BLaER1 treated with 17β-estradiol and CSF1 and Interleukin-3, amounts not matched to agents 10 nM and 100 nM (cell line): ENCODE results near the gene MAPK8IP1.

Source experiments
- H3K27ac ChIP-seq, 11 experiments: shearing (Covaris generic); formaldehyde crosslinking; 2 replicates each; pipeline ENCODE4 v1.8.1; 2022
- H3K27me3 ChIP-seq, 11 experiments: shearing (Covaris generic); formaldehyde crosslinking; 2 replicates each; pipeline ENCODE4 v1.8.1; 2022
- H3K36me3 ChIP-seq, 11 experiments: shearing (Covaris generic); formaldehyde crosslinking; 2 replicates each; pipeline ENCODE4 v1.8.1; 2022
- H3K4me1 ChIP-seq, 10 experiments: shearing (Covaris generic); formaldehyde crosslinking; 2 replicates each; pipeline ENCODE4 v1.8.1; 2022
- H3K4me2 ChIP-seq, 11 experiments: shearing (Covaris generic); formaldehyde crosslinking; 2 replicates each; pipeline ENCODE4 v1.8.1; 2022
- H3K4me3 ChIP-seq, 10 experiments: shearing (Covaris generic); formaldehyde crosslinking; 2 replicates each; pipeline ENCODE4 v1.8.1; 2022
- H3K9ac ChIP-seq, 11 experiments: shearing (Covaris generic); formaldehyde crosslinking; 2 replicates each; pipeline ENCODE4 v1.8.1; 2022
- H3K9me3 ChIP-seq, 11 experiments: shearing (Covaris generic); formaldehyde crosslinking; replicated peaks in 1 of 11; 2 replicates each; pipeline ENCODE4 v1.8.1; 2022
- H4K20me1 ChIP-seq, 11 experiments: shearing (Covaris generic); formaldehyde crosslinking; 2 replicates each; pipeline ENCODE4 v1.8.1; 2022
- Cebpa-rat ChIP-seq, 11 experiments: shearing (Covaris generic); IDR thresholded peaks; 2 replicates each; pipeline ENCODE4 v1.8.1; 2022

The MAPK8IP1 gene

GRCh38 chr11:45870706-45871105, 14.7 kb upstream of the MAPK8IP1 start:
- no peak overlapping the region for H3K4me3 ChIP-seq
- no peaks in the 10 kb centered on the region for H3K27me3 ChIP-seq
- 0 out of 22 replicates have a peak overlapping the region, but pooled peaks of 1 of the 11 experiments have one; percentile 0 for H3K9ac ChIP-seq
- H3K4me2 ChIP-seq = no peak overlapping the region
- no peak for TF ChIP-seq Cebpa-rat (IDR thresholded peaks at IDR 0.05)
- H4K20me1 ChIP-seq = peaks cover 0 to 69% (median 34%) of the 10 kb centered on the region in 11 experiments; a peak in 17 of 22 replicates
- H3K4me1 ChIP-seq = peaks cover 20 to 31% (median 25%) of the 10 kb centered on the region in 10 experiments
- no peak overlapping the region for H3K27ac ChIP-seq
- no peaks in the 10 kb centered on the region for H3K9me3 ChIP-seq
- H3K36me3 ChIP-seq = peaks cover 83 to 100% (median 91%) of the 10 kb centered on the region in 11 experiments

GRCh38 chr11:45871638-45872037, 13.8 kb upstream of the MAPK8IP1 start:
- H3K4me3 ChIP-seq = no peak overlapping the region
- peak overlapping the region in 5 of 11 experiments; percentile 5 to 59 (median 24); a peak in 8 of 22 replicates for H3K9ac ChIP-seq
- H3K4me1 ChIP-seq = peaks cover 20 to 31% (median 25%) of the 10 kb centered on the region in 10 experiments
- peak overlapping the region in 9 of 11 experiments; percentile 37 to 78 (median 61); a peak in 18 of 22 replicates for H3K4me2 ChIP-seq
- no peaks in the 10 kb centered on the region for H3K27me3 ChIP-seq
- no peaks in the 10 kb centered on the region for H3K9me3 ChIP-seq
- peak overlapping the region in 3 of 11 experiments; percentile 19 to 34 (median 27); a peak in 3 of 22 replicates for H3K27ac ChIP-seq
- no peak for TF ChIP-seq Cebpa-rat (IDR thresholded peaks at IDR 0.05)
- peaks cover 0 to 70% (median 34%) of the 10 kb centered on the region in 11 experiments; a peak in 17 of 22 replicates for H4K20me1 ChIP-seq
- peaks cover 83 to 100% (median 91%) of the 10 kb centered on the region in 11 experiments for H3K36me3 ChIP-seq

DNA sequence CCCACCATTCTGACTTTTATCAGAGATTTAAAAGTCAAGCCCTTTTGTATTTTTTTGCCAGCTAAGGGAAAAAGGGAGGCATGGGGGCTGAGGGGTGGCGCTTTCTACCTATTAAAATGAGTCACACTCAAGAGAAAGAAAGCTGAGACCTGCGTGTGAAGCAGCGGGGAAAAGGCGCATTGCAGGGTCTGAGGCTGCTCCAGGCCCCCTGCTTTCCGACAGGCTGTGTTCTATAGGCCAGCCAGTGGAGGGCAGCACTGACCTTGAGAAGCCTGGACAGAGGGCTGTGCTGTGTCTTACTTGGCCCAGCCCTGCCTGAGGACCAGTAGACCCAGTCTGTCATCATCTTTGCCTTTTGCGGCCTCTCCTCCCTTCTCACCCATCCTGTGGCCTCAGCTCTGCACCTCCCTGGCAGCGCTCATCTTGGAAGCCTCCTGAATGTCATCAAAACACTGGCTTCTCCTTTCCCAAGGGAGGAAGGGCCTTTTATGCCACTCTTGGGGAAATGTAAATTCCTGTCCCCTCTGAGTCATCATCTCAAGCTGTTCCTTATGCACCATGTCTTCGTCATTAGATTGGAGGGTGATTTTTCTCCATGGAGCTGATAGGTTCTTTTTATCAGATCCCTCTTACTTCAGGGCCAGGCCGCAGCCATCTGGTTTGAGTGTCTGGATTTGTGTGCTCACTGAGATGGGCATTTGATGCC, 12.6 kb upstream of the MAPK8IP1 start:
- Histone ChIP-seq H3K4me3 (no peak overlapping the region), H3K9me3 (no peaks in the 10 kb centered on the region), H3K27ac (no peak overlapping the region), H3K4me2 (peak overlapping the region; percentile 28 to 78 (median 59)), H3K27me3 (no peaks in the 10 kb centered on the region), H3K9ac (peak overlapping the region in 2 of 11 experiments; percentile 5 to 18; a peak in 2 of 22 replicates), H4K20me1 (peaks cover 0 to 70% (median 41%) of the 10 kb centered on the region in 11 experiments; a peak in 17 of 22 replicates), H3K36me3 (peaks cover 86 to 100% (median 91%) of the 10 kb centered on the region in 11 experiments), H3K4me1 (peaks cover 20 to 31% (median 25%) of the 10 kb centered on the region in 10 experiments)
- no peak for TF ChIP-seq Cebpa-rat (IDR thresholded peaks at IDR 0.05)

DNA sequence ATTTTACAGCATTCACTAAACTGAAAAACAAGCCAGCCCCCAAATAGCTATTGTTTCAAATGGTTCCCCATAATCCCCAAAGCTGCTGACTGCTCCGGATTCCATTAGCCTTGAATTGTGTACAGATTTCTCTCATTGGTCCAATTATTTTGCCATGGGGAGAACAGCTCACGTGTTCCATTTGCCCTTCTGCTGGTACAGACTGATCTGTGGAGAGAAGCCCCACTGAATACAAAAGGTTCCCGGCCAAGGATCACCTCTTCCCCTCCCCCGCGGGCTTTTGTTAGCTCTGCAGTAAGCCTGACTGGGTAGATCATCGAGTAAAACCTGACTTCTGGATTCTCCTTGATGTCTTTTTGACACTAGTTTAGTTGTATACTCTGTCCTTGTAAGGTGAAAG, 9.1 kb upstream of the MAPK8IP1 start:
- TF ChIP-seq Cebpa-rat (IDR thresholded peaks at IDR 0.05) = no peak
- H4K20me1 ChIP-seq = peaks cover 0 to 70% (median 38%) of the 10 kb centered on the region in 11 experiments; a peak in 18 of 22 replicates

DNA sequence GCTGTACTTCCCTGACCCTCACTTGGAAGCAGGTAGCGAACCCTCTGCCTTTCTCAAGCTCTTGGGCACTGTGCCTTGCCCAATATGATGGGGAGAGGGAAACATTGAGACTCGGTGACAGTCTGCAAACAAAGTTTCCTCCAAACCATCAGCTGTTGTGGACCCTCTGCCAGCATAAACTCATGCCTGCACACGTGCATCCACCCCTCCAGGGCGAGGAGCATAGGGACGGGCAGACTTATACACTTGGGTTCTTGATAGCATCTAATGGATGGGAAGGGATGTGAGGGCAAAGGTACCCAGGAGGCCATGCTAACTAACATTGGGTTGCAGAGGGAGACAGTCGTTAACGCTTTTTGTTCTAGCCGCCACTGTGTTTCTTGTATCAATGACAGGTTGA, 8.2 kb upstream of the MAPK8IP1 start:
- peaks cover 0 to 69% (median 38%) of the 10 kb centered on the region in 11 experiments; a peak in 18 of 22 replicates for H4K20me1 ChIP-seq
- H3K4me3 ChIP-seq = no peak overlapping the region
- H3K9me3 ChIP-seq = no peaks in the 10 kb centered on the region
- H3K27me3 ChIP-seq = no peaks in the 10 kb centered on the region
- H3K27ac ChIP-seq = no peak overlapping the region
- no peak for TF ChIP-seq Cebpa-rat (IDR thresholded peaks at IDR 0.05)
- no peak overlapping the region for H3K9ac ChIP-seq
- H3K4me2 ChIP-seq = no peak overlapping the region
- peaks cover 61 to 98% (median 77%) of the 10 kb centered on the region in 11 experiments for H3K36me3 ChIP-seq
- peaks cover 9 to 27% (median 12%) of the 10 kb centered on the region in 10 experiments for H3K4me1 ChIP-seq

More for the DNA sequence above, 9.1 kb upstream of the MAPK8IP1 start:
- no peak overlapping the region for H3K9ac ChIP-seq
- H3K4me2 ChIP-seq = no peak overlapping the region
- no peaks in the 10 kb centered on the region for H3K27me3 ChIP-seq
- H3K27ac ChIP-seq = no peak overlapping the region
- no peak overlapping the region for H3K4me3 ChIP-seq
- peaks cover 67 to 98% (median 77%) of the 10 kb centered on the region in 11 experiments for H3K36me3 ChIP-seq
- no peaks in the 10 kb centered on the region for H3K9me3 ChIP-seq
- peaks cover 17 to 35% (median 20%) of the 10 kb centered on the region in 10 experiments for H3K4me1 ChIP-seq

DNA sequence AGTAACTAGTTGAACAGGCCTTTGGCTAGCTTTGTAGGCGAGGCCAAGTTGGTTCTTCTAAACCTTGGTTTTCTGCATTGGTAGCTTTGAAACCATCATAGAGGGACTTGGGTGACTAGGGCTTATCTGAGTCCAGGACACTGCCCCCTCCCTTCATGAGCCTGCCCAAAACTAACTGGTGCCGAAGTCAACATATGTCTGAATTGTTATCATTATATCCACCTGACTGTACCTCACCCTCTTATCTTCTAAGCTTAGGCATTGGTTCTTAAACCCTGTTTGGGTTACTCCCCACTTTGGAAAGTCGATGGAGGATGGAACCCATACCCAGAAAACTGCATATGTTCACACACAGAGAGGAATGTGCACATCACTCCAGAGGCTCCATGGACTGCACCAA, 7.6 kb upstream of the MAPK8IP1 start:
- Histone ChIP-seq H3K4me2 (no peak overlapping the region), H3K9ac (no peak overlapping the region), H4K20me1 (peaks cover 0 to 69% (median 36%) of the 10 kb centered on the region in 11 experiments; a peak in 19 of 22 replicates), H3K4me3 (no peak overlapping the region), H3K27me3 (no peaks in the 10 kb centered on the region), H3K27ac (no peak overlapping the region), H3K4me1 (peaks cover 3 to 21% (median 6%) of the 10 kb centered on the region in 10 experiments), H3K36me3 (peaks cover 58 to 98% (median 81%) of the 10 kb centered on the region in 11 experiments), H3K9me3 (no peaks in the 10 kb centered on the region)
- TF ChIP-seq Cebpa-rat (IDR thresholded peaks at IDR 0.05) = no peak

- H3K27ac ChIP-seq = no peak overlapping the region
- no peaks in the 10 kb centered on the region for H3K9me3 ChIP-seq
- H3K36me3 ChIP-seq = peaks cover 45 to 76% (median 62%) of the 10 kb centered on the region in 11 experiments
- H3K4me2 ChIP-seq = peak overlapping the region in 2 of 11 experiments; percentile 22 to 26; a peak in 2 of 22 replicates
- no peaks in the 10 kb centered on the region for H3K27me3 ChIP-seq
- H3K4me1 ChIP-seq = peaks cover 0 to 14% (median 2%) of the 10 kb centered on the region in 10 experiments; a peak in 4 of 20 replicates
- peaks cover 0 to 83% (median 54%) of the 10 kb centered on the region in 11 experiments; a peak in 20 of 22 replicates for H4K20me1 ChIP-seq
- no peak overlapping the region for H3K9ac ChIP-seq
- TF ChIP-seq Cebpa-rat (IDR thresholded peaks at IDR 0.05) = no peak
- no peak overlapping the region for H3K4me3 ChIP-seq
Measured at GRCh38 chr11:45879803-45880686, 5.4 kb upstream of the MAPK8IP1 start.

- Histone ChIP-seq H3K4me3 (no peak overlapping the region), H3K36me3 (peaks cover 36 to 66% (median 53%) of the 10 kb centered on the region in 11 experiments), H3K4me1 (peaks cover 0 to 17% (median 7%) of the 10 kb centered on the region in 10 experiments; a peak in 8 of 20 replicates), H3K9me3 (no peaks in the 10 kb centered on the region), H4K20me1 (peaks cover 0 to 81% (median 61%) of the 10 kb centered on the region in 11 experiments; a peak in 20 of 22 replicates), H3K9ac (no peak overlapping the region), H3K27me3 (peaks cover 0 to 4% (median 4%) of the 10 kb centered on the region in 11 experiments; a peak in 12 of 22 replicates), H3K27ac (no peak overlapping the region), H3K4me2 (no peak overlapping the region)
- no peak for TF ChIP-seq Cebpa-rat (IDR thresholded peaks at IDR 0.05)
Measured at GRCh38 chr11:45880772-45881570, 4.5 kb upstream of the MAPK8IP1 start.
